Tibial nerve (tissue), 4 donors: ENCODE results near the gene CRTC1.

ENCODE experiments used
- EP300 ChIP-seq, 2 donors: sonication (generic); formaldehyde crosslinking; IDR thresholded peaks; one replicate each; pipeline ENCODE4 v1.6.1; 2017; ENCODE audit warnings: antibody characterized with exemption in 2 of 2, mild to moderate bottlenecking in 1 of 2
- POLR2A ChIP-seq, 2 donors: fragments of 450-650 bp; IDR thresholded peaks; one replicate each; pipeline ENCODE4 v1.6.1; 2017; ENCODE audit warnings: antibody characterized with exemption in 2 of 2, mild to moderate bottlenecking in 2 of 2, moderate library complexity in 2 of 2
- TF ChIP-seq, protein P1 (sequence below), 5 experiments: fragments of 200-600 bp in 3 of 5; fragments of 450-650 bp in 2 of 5; sonication (generic) in 3 of 5; IDR thresholded peaks; one replicate each; pipeline ENCODE4 v1.5.1; 2016 to 2019; ENCODE audit warnings: antibody characterized with exemption in 5 of 5, mild to moderate bottlenecking in 3 of 5, moderate library complexity in 2 of 5

DNA sequence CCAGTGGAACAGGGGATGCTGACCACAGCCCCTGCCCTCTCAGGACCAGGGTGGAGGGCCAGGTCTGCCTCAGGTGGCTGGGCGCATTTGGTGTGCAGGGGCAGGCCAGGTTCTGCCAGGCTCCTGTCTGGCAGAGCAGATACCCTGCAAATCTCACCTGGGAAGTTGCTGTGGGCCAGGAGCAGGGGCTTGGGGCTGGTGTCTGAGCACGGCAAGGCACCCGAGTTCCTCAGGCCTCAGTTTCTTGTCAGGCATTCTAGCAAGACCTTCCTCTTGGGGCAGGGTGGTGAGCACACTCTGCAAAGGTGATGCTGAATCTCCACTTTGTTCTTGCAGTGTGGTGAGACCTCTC, 1.1 kb downstream of the CRTC1 start:
- TF ChIP-seq POLR2A (IDR thresholded peaks at IDR 0.05), result no peak
- TF ChIP-seq, protein P1, sequence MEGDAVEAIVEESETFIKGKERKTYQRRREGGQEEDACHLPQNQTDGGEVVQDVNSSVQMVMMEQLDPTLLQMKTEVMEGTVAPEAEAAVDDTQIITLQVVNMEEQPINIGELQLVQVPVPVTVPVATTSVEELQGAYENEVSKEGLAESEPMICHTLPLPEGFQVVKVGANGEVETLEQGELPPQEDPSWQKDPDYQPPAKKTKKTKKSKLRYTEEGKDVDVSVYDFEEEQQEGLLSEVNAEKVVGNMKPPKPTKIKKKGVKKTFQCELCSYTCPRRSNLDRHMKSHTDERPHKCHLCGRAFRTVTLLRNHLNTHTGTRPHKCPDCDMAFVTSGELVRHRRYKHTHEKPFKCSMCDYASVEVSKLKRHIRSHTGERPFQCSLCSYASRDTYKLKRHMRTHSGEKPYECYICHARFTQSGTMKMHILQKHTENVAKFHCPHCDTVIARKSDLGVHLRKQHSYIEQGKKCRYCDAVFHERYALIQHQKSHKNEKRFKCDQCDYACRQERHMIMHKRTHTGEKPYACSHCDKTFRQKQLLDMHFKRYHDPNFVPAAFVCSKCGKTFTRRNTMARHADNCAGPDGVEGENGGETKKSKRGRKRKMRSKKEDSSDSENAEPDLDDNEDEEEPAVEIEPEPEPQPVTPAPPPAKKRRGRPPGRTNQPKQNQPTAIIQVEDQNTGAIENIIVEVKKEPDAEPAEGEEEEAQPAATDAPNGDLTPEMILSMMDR (IDR thresholded peaks at IDR 0.05), result no peak
- no peak for TF ChIP-seq EP300 (IDR thresholded peaks at IDR 0.05)
